Neural cell (in vitro differentiated cells): ENCODE measurements around the gene MMP13. TPM values are rescaled to one million over a fixed set of nuclear protein-coding genes. Genes with fewer than 3 reads are reported as not detected.

ENCODE experiments used
- H2AFZ ChIP-seq: fragments of 200-600, 300-800 bp; sonication (generic), shearing (Covaris generic); 2 replicates; pipeline ENCODE4 v1.6.0; 2014; ENCODE audit warnings: low read depth, mild to moderate bottlenecking, antibody characterized with exemption, low read length, moderate library complexity
- H3F3A ChIP-seq: fragments of 200-600 bp; shearing (Covaris generic); 2 replicates; pipeline ENCODE4 v1.6.1; 2016; ENCODE audit warnings: mild to moderate bottlenecking, moderate library complexity, mixed read lengths, antibody characterized with exemption, low read length; ENCODE audit not compliant: insufficient read depth, poor library complexity, severe bottlenecking
- H3K27ac ChIP-seq: fragments of 200-600, 300-800 bp; sonication (generic), shearing (Covaris generic); 2 replicates; pipeline ENCODE4 v1.5.1; 2014; ENCODE audit warnings: mild to moderate bottlenecking, low read length, moderate library complexity
- H3K27me3 ChIP-seq: fragments of 300-800, 200-600 bp; sonication (generic), shearing (Covaris generic); 2 replicates; pipeline ENCODE4 v1.6.0; 2014; ENCODE audit warnings: mild to moderate bottlenecking, low read depth, low read length, moderate library complexity; ENCODE audit not compliant: insufficient read depth
- H3K36me3 ChIP-seq: fragments of 300-800, 200-600 bp; sonication (generic), shearing (Covaris generic); 2 replicates; pipeline ENCODE4 v1.5.1; 2014; ENCODE audit warnings: mild to moderate bottlenecking, antibody characterized with exemption, low read length, moderate library complexity; ENCODE audit not compliant: insufficient read depth
- H3K4me2 ChIP-seq: fragments of 300-800, 200-600 bp; sonication (generic), shearing (Covaris generic); 2 replicates; pipeline ENCODE4 v1.6.0; 2014; ENCODE audit warnings: mild to moderate bottlenecking, low read length
- H3K4me3 ChIP-seq: fragments of 300-800, 200-600 bp; sonication (generic), shearing (Covaris generic); 2 replicates; pipeline ENCODE4 v1.5.1; 2014; ENCODE audit warnings: mild to moderate bottlenecking, low read length, moderate library complexity
- H3K79me2 ChIP-seq: fragments of 200-600 bp; shearing (Covaris generic); replicated peaks from 2 replicates; pipeline ENCODE4 v1.6.0; 2014; ENCODE audit warnings: mild to moderate bottlenecking, low read length, moderate library complexity; ENCODE audit not compliant: insufficient read depth
- H3K9ac ChIP-seq: fragments of 300-800, 200-600 bp; sonication (generic), shearing (Covaris generic); 2 replicates; pipeline ENCODE4 v1.6.1; 2016; ENCODE audit warnings: mild to moderate bottlenecking, low read length, mixed read lengths
- H3K9me2 ChIP-seq: fragments of 200-600 bp; shearing (Covaris generic); 2 replicates; pipeline ENCODE4 v1.6.1; 2016; ENCODE audit warnings: mild to moderate bottlenecking, low read length, mixed read lengths; ENCODE audit not compliant: insufficient read depth
- H3K9me3 ChIP-seq: fragments of 200-600, 300-800 bp; sonication (generic), shearing (Covaris generic); 2 replicates; pipeline ENCODE4 v1.6.1; 2016; ENCODE audit warnings: mild to moderate bottlenecking, mixed run types, low read length, moderate library complexity, mixed read lengths
- H4K20me1 ChIP-seq: fragments of 200-600 bp; shearing (Covaris generic); 2 replicates; pipeline ENCODE4 v1.6.1; 2016; ENCODE audit warnings: mild to moderate bottlenecking, mixed run types; ENCODE audit not compliant: insufficient read depth
- CTCF ChIP-seq: fragments of 450-650 bp; IDR thresholded peaks from 2 replicates; pipeline ENCODE4 v1.5.1; 2014; ENCODE audit warnings: antibody characterized with exemption, mild to moderate bottlenecking, moderate library complexity; ENCODE audit not compliant: poor library complexity, severe bottlenecking
- EP300 ChIP-seq: fragments of 450-650 bp; conservative IDR thresholded peaks from 2 replicates; pipeline ENCODE4 v1.6.1; 2014; ENCODE audit warnings: antibody characterized with exemption, mild to moderate bottlenecking, moderate library complexity; ENCODE audit not compliant: poor library complexity, severe bottlenecking
- EZH2 ChIP-seq: fragments of 200-600, 300-800 bp; shearing (Covaris generic), sonication (generic); IDR thresholded peaks from 2 replicates; pipeline ENCODE4 v1.6.1; 2014; ENCODE audit warnings: antibody characterized with exemption, low read length, borderline replicate concordance, mild to moderate bottlenecking; ENCODE audit not compliant: insufficient read depth, poor library complexity, severe bottlenecking
- MXI1 ChIP-seq: fragments of 450-650 bp; conservative IDR thresholded peaks from 2 replicates; pipeline ENCODE4 v1.6.1; 2014; ENCODE audit warnings: antibody characterized with exemption, mild to moderate bottlenecking; ENCODE audit not compliant: poor library complexity, severe bottlenecking
- POLR2AphosphoS5 ChIP-seq: IDR thresholded peaks from 2 replicates; pipeline ENCODE4 v1.6.1; 2012
- RAD21 ChIP-seq: fragments of 450-650 bp; conservative IDR thresholded peaks from 2 replicates; pipeline ENCODE4 v1.6.1; 2014; ENCODE audit warnings: antibody characterized with exemption, mild to moderate bottlenecking, moderate library complexity
- REST ChIP-seq: IDR thresholded peaks from 2 replicates; pipeline ENCODE4 v1.6.1; 2012; ENCODE audit warnings: borderline replicate concordance
- SMC3 ChIP-seq: fragments of 450-650 bp; conservative IDR thresholded peaks from 2 replicates; pipeline ENCODE4 v1.6.1; 2014; ENCODE audit warnings: antibody characterized with exemption, mild to moderate bottlenecking, moderate library complexity; ENCODE audit not compliant: poor library complexity
- TAF1 ChIP-seq: IDR thresholded peaks from 2 replicates; pipeline ENCODE4 v1.6.1; 2012; ENCODE audit warnings: low read depth
- polyA plus RNA-seq: library from polyadenylated mRNA; depleted of rRNA; stranded (reverse); fragments of >200 nt; gene quantifications from 2 replicates; pipeline ENCODE4 v1.2.3, GENCODE V29; 2014

MMP13 gene
- polyA plus RNA-seq, 1 donor from 2014 or later, result not detected

GRCh38 chr11:102934735-102935134 is 20.8 kb downstream of the MMP13 start:
- no peaks in the 10 kb centered on the region for H3K36me3 ChIP-seq
- H3K9me3 ChIP-seq, result no peaks in the 10 kb centered on the region
- H4K20me1 ChIP-seq, result no peaks in the 10 kb centered on the region
- H3K27me3 ChIP-seq, result no peaks in the 10 kb centered on the region
- H2AFZ ChIP-seq, result no peak overlapping the region
- H3K79me2 ChIP-seq, result no peaks in the 10 kb centered on the region
- H3K9me2 ChIP-seq, result no peaks in the 10 kb centered on the region
- H3K27ac ChIP-seq, result no peak overlapping the region
- no peak overlapping the region for H3K4me3 ChIP-seq
- no peak overlapping the region for H3K4me2 ChIP-seq
- no peak overlapping the region for H3K9ac ChIP-seq
- no peak for TF ChIP-seq MXI1
- TF ChIP-seq REST, result no peak
- TF ChIP-seq POLR2AphosphoS5, result no peak
- no peak for TF ChIP-seq SMC3
- no peak for TF ChIP-seq EP300
- TF ChIP-seq EZH2, result no peak
- no peak for TF ChIP-seq CTCF
- TF ChIP-seq RAD21, result no peak
- no peak for TF ChIP-seq TAF1
- H3F3A ChIP-seq, result no peaks in the 10 kb centered on the region

DNA sequence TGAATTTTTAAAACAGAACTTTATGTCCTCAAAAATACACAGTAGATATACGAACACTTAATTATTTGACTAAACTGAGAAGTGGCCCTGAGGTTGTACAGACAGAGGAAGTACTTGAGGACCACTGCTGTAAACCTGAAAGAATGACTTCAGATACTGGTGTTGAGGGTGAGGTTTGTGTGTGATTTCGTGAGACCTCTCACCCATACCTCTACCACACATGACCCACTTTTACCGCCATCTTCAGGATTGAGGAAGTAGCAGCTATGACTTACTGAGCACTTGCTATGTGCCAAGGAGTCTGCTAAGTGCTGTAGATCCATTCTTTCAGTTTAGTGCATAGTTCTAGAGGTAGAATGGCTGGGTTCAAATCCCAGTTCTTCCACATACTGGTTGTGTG is 21.9 kb downstream of the MMP13 start:
- H3K36me3 ChIP-seq, result no peaks in the 10 kb centered on the region
- no peaks in the 10 kb centered on the region for H4K20me1 ChIP-seq
- no peak overlapping the region for H2AFZ ChIP-seq
- H3K79me2 ChIP-seq, result no peaks in the 10 kb centered on the region
- no peak overlapping the region for H3K9ac ChIP-seq
- no peak overlapping the region for H3K27ac ChIP-seq
- H3K27me3 ChIP-seq, result no peaks in the 10 kb centered on the region
- no peaks in the 10 kb centered on the region for H3K9me2 ChIP-seq
- no peaks in the 10 kb centered on the region for H3K9me3 ChIP-seq
- H3K4me2 ChIP-seq, result no peak overlapping the region
- no peak overlapping the region for H3K4me3 ChIP-seq
- no peak for TF ChIP-seq TAF1
- H3F3A ChIP-seq, result no peaks in the 10 kb centered on the region

DNA sequence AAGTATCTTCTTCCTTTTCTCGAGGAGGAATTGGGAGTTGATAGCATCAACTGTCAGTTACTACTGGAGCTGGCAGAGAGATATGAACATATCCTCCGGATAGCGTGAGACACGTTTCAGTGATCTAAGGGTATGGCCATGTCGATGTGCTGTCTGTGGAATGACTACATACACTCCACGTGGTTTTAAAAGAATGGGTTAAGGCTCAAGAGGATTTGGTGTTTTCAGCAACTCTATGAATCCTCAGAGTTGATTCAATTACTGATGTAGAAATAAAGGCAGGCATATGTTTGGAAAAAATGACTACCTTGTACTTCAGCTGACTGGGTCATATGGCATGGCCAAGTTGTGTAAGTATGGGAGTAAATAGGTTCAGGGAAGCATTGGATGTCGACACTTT is 22.9 kb downstream of the MMP13 start:
- Histone ChIP-seq H3K9me2 (no peaks in the 10 kb centered on the region), H3K9ac (no peak overlapping the region), H3K27me3 (no peaks in the 10 kb centered on the region), H3K27ac (no peak overlapping the region), H3K36me3 (no peaks in the 10 kb centered on the region), H3K4me2 (no peak overlapping the region), H2AFZ (no peak overlapping the region), H3K4me3 (no peak overlapping the region), H3F3A (no peaks in the 10 kb centered on the region), H4K20me1 (no peaks in the 10 kb centered on the region), H3K79me2 (no peaks in the 10 kb centered on the region), H3K9me3 (no peaks in the 10 kb centered on the region)
- TF ChIP-seq RAD21, result no peak
